ENCODE data around the gene FAM117A.

DNA sequence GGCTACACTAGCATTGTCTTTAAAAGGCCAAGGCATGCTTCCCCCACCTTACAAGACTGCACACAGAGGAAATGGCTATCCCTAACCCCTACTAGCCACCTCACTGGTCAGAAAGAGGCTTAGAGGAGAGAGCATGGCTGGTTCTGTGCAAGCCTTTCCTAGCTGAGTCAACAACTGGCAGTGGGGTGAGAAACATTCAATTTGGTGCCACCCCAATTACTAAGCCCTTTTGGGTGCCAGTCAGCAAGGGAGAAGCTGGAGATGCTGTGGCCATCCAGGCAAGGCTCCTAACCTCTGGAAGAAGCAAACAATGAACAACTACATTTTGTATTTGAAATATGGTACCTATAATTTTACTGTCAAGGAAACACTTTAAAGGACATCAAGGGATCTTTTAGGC lies 19.9 kb upstream of the FAM117A start:
- TF ChIP-seq, protein P1, sequence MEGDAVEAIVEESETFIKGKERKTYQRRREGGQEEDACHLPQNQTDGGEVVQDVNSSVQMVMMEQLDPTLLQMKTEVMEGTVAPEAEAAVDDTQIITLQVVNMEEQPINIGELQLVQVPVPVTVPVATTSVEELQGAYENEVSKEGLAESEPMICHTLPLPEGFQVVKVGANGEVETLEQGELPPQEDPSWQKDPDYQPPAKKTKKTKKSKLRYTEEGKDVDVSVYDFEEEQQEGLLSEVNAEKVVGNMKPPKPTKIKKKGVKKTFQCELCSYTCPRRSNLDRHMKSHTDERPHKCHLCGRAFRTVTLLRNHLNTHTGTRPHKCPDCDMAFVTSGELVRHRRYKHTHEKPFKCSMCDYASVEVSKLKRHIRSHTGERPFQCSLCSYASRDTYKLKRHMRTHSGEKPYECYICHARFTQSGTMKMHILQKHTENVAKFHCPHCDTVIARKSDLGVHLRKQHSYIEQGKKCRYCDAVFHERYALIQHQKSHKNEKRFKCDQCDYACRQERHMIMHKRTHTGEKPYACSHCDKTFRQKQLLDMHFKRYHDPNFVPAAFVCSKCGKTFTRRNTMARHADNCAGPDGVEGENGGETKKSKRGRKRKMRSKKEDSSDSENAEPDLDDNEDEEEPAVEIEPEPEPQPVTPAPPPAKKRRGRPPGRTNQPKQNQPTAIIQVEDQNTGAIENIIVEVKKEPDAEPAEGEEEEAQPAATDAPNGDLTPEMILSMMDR (IDR thresholded peaks at IDR 0.05) = no peak
- no peak for TF ChIP-seq POLR2A (IDR thresholded peaks at IDR 0.05)
